ENCODE results near the gene PTPRT. TPM values are rescaled to one million over a fixed set of nuclear protein-coding genes. Genes with fewer than 3 reads are reported as not detected.

Gene PTPRT
- total RNA-seq, 1 experiment from 2014 or later = not detected

DNA sequence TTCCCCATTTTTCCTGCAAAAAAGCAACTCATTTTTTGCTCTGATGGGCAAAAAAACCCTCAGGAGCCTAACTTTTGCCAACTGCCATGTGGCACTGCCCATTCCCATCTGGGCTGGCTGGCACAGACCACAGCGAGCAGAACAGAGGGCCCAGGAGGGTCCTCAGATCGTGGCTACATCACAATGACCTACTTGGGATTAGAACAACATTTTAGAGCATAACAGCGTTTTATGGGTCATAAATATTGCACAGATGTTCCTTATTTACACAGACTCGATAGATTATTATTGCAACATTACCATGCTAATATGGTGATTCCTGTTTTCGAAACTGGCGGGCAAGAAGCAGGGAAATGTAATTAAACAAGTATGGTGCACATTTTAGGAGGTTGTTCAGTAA, 28.0 kb downstream of the PTPRT start:
- no peaks in the 10 kb centered on the region for H4K20me1 ChIP-seq (ENCODE audit: low read length)
- no peak for ATAC-seq
- DNase-seq = no peak
- no peaks in the 10 kb centered on the region for H3K4me1 ChIP-seq (ENCODE audit: insufficient read depth, low read length)
- ChIA-PET CTCF (no interaction called here), POLR2A (ENCODE audit: unreplicated experiment) (no interaction called here)
- no peaks in the 10 kb centered on the region for H3K9me2 ChIP-seq (replicated peaks; ENCODE audit: low read length)
- BruUV-seq (replicated peaks) = no TSS peak
- H3F3A ChIP-seq (ENCODE audit: low read length, unreplicated experiment) = no peaks in the 10 kb centered on the region
- no peak overlapping the region for H3K4me2 ChIP-seq (ENCODE audit: low read length)
- intact Hi-C loops (cut with micrococcal nuclease) = no loop called here
- H3K4me3 ChIP-seq (ENCODE audit: low read length) = no peak overlapping the region
- no peaks in the 10 kb centered on the region for H3K36me3 ChIP-seq (ENCODE audit: low read depth, low read length)
- 0 out of 2 replicates have a peak, but pooled peaks cover 3% of the 10 kb centered on the region for H3K27me3 ChIP-seq (ENCODE audit: low read length)
- H3K27ac ChIP-seq (ENCODE audit: low read length) = no peak overlapping the region
- no peaks in the 10 kb centered on the region for H3K9me3 ChIP-seq (ENCODE audit: low read length)
- no peak overlapping the region for H3K9ac ChIP-seq (ENCODE audit: low read length)
- TF ChIP-seq EZH2 (IDR thresholded peaks at IDR 0.05; ENCODE audit: low read length, unreplicated experiment) = no peak
- TF ChIP-seq EZH2phosphoT487 (IDR thresholded peaks at IDR 0.05; ENCODE audit: borderline replicate concordance, low read length) = no peak
- no peak for TF ChIP-seq CTCF (conservative IDR thresholded peaks at IDR 0.05; ENCODE audit: low read depth, low read length)
- no peak overlapping the region for H2AFZ ChIP-seq (ENCODE audit: low read length)
- H3K79me2 ChIP-seq (ENCODE audit: low read length) = no peaks in the 10 kb centered on the region

GRCh38 chr20:43160941-43161340, 28.8 kb downstream of the PTPRT start:
- H3K4me1 ChIP-seq (ENCODE audit: insufficient read depth, low read length) = no peaks in the 10 kb centered on the region
- no peaks in the 10 kb centered on the region for H3K9me3 ChIP-seq (ENCODE audit: low read length)
- DNase-seq = no peak
- H3K4me2 ChIP-seq (ENCODE audit: low read length) = no peak overlapping the region
- H3K79me2 ChIP-seq (ENCODE audit: low read length) = no peaks in the 10 kb centered on the region
- CTCF ChIA-PET = no interaction called here
- H3K4me3 ChIP-seq (ENCODE audit: low read length) = no peak overlapping the region
- H3K9ac ChIP-seq (ENCODE audit: low read length) = no peak overlapping the region
- TF ChIP-seq EZH2phosphoT487 (IDR thresholded peaks at IDR 0.05; ENCODE audit: borderline replicate concordance, low read length) (no peak), CTCF (conservative IDR thresholded peaks at IDR 0.05; ENCODE audit: low read depth, low read length) (no peak), EZH2 (IDR thresholded peaks at IDR 0.05; ENCODE audit: low read length, unreplicated experiment) (no peak)
- no peak for ATAC-seq
- no peaks in the 10 kb centered on the region for H3K36me3 ChIP-seq (ENCODE audit: low read depth, low read length)
- 0 out of 2 replicates have a peak, but pooled peaks cover 3% of the 10 kb centered on the region for H3K27me3 ChIP-seq (ENCODE audit: low read length)
- no peaks in the 10 kb centered on the region for H3F3A ChIP-seq (ENCODE audit: low read length, unreplicated experiment)
- H3K27ac ChIP-seq (ENCODE audit: low read length) = no peak overlapping the region
- no peak overlapping the region for H2AFZ ChIP-seq (ENCODE audit: low read length)
- no peaks in the 10 kb centered on the region for H4K20me1 ChIP-seq (ENCODE audit: low read length)
- BruUV-seq (replicated peaks) = no TSS peak
- intact Hi-C loops (cut with micrococcal nuclease) = no loop called here
- POLR2A ChIA-PET (ENCODE audit: unreplicated experiment) = no interaction called here
- no peaks in the 10 kb centered on the region for H3K9me2 ChIP-seq (replicated peaks; ENCODE audit: low read length)

DNA sequence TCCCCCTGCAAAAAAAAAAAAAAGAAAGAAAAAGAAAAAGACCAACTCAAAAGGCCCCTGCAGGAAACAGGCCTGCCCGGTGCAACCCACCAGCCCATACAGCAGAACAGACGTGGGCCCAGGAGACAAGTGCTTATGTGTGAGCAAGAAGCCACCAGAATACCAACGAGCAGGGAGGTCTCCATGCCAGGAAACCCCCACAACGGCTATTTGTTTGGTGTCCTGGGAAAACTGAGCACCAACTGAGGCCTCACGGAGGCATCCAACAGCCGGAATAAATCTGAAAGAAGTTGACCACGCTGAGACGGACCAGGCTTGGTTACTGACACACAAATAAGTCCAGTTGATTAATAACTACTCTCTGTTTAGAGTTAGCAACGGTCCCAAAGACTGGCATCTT, 29.7 kb downstream of the PTPRT start:
- no TSS peak for BruUV-seq (replicated peaks)

More for the DNA sequence above, 29.7 kb downstream of the PTPRT start:
- Histone ChIP-seq H2AFZ (ENCODE audit: low read length) (no peak overlapping the region), H3F3A (ENCODE audit: low read length, unreplicated experiment) (no peaks in the 10 kb centered on the region), H3K79me2 (ENCODE audit: low read length) (no peaks in the 10 kb centered on the region), H3K9ac (ENCODE audit: low read length) (no peak overlapping the region), H3K36me3 (ENCODE audit: low read depth, low read length) (no peaks in the 10 kb centered on the region), H3K4me2 (ENCODE audit: low read length) (no peak overlapping the region), H3K27me3 (ENCODE audit: low read length) (0 out of 2 replicates have a peak, but pooled peaks cover 3% of the 10 kb centered on the region), H3K27ac (ENCODE audit: low read length) (no peak overlapping the region), H3K4me3 (ENCODE audit: low read length) (no peak overlapping the region), H3K9me3 (ENCODE audit: low read length) (no peaks in the 10 kb centered on the region), H3K9me2 (replicated peaks; ENCODE audit: low read length) (no peaks in the 10 kb centered on the region), H3K4me1 (ENCODE audit: insufficient read depth, low read length) (no peaks in the 10 kb centered on the region), H4K20me1 (ENCODE audit: low read length) (no peaks in the 10 kb centered on the region)
- ChIA-PET POLR2A (ENCODE audit: unreplicated experiment) (no interaction called here), CTCF (no interaction called here)
- intact Hi-C loops (cut with micrococcal nuclease) = no loop called here
- TF ChIP-seq EZH2 (IDR thresholded peaks at IDR 0.05; ENCODE audit: low read length, unreplicated experiment) (no peak), CTCF (conservative IDR thresholded peaks at IDR 0.05; ENCODE audit: low read depth, low read length) (no peak), EZH2phosphoT487 (IDR thresholded peaks at IDR 0.05; ENCODE audit: borderline replicate concordance, low read length) (no peak)
- ATAC-seq = no peak
- no peak for DNase-seq

Measured in PC-3 (cell line).